Measurements from ENCODE around the gene ZNF516. TPM values are rescaled to one million over a fixed set of nuclear protein-coding genes. Genes with fewer than 3 reads are reported as not detected.
A peak's percentile ranks its signal among the peaks of the same experiment; 100 is the strongest.

Gene ZNF516
- total RNA-seq, 1 donor from 2014 or later = 19.4 TPM

- Mint-ChIP-seq H3K27ac (peak overlapping the region; percentile 41), H3K9me3 (no peaks in the 10 kb centered on the region), H3K27me3 (no peaks in the 10 kb centered on the region), H3K36me3 (ENCODE audit: low read depth) (peaks cover 2% of the 10 kb centered on the region), H3K4me1 (peaks cover 22% of the 10 kb centered on the region), H3K4me3 (peak overlapping the region; percentile 64)
- ATAC-seq (ENCODE audit: low read depth) (peak; percentile 18), DNase-seq (no peak)
- POLR2A ChIA-PET = no interaction called here
- no peak for TF ChIP-seq CTCF (IDR thresholded peaks at IDR 0.05)
- intact Hi-C loops (cut with micrococcal nuclease) = no loop called here
- CTCF ChIA-PET = no interaction called here
Measured at GRCh38 chr18:76467371-76468190, 27.5 kb downstream of the ZNF516 start.

- Mint-ChIP-seq H3K9me3 (no peaks in the 10 kb centered on the region), H3K27ac (no peak overlapping the region), H3K27me3 (no peaks in the 10 kb centered on the region), H3K4me1 (peaks cover 22% of the 10 kb centered on the region), H3K36me3 (ENCODE audit: low read depth) (peaks cover 10% of the 10 kb centered on the region), H3K4me3 (no peak overlapping the region)
- no peak for ATAC-seq (ENCODE audit: low read depth)
- POLR2A ChIA-PET = no interaction called here
- CTCF ChIA-PET = no interaction called here
- no peak for TF ChIP-seq CTCF (IDR thresholded peaks at IDR 0.05)
- intact Hi-C loops (cut with micrococcal nuclease) = no loop called here
- no peak for DNase-seq
Measured at GRCh38 chr18:76466410-76466991, 28.5 kb downstream of the ZNF516 start.

- TF ChIP-seq CTCF (IDR thresholded peaks at IDR 0.05) = no peak
- H3K27ac Mint-ChIP-seq = no peak overlapping the region
- ChIA-PET POLR2A (no interaction called here), CTCF (no interaction called here)
- peaks cover 22% of the 10 kb centered on the region for H3K4me1 Mint-ChIP-seq
- no peak for ATAC-seq (ENCODE audit: low read depth)
- H3K27me3 Mint-ChIP-seq = no peaks in the 10 kb centered on the region
- H3K4me3 Mint-ChIP-seq = no peak overlapping the region
- no peak for DNase-seq
- peaks cover 10% of the 10 kb centered on the region for H3K36me3 Mint-ChIP-seq (ENCODE audit: low read depth)
- intact Hi-C loops (cut with micrococcal nuclease) = no loop called here
- H3K9me3 Mint-ChIP-seq = no peaks in the 10 kb centered on the region
Measured at GRCh38 chr18:76465630-76466409, 29.2 kb downstream of the ZNF516 start.

GRCh38 chr18:76464281-76465259 is 30.5 kb downstream of the ZNF516 start:
- H3K4me1 Mint-ChIP-seq = peaks cover 22% of the 10 kb centered on the region
- no peak overlapping the region for H3K27ac Mint-ChIP-seq
- peaks cover 16% of the 10 kb centered on the region for H3K36me3 Mint-ChIP-seq (ENCODE audit: low read depth)
- no peak overlapping the region for H3K4me3 Mint-ChIP-seq
- intact Hi-C loops (cut with micrococcal nuclease) = no loop called here
- H3K27me3 Mint-ChIP-seq = no peaks in the 10 kb centered on the region
- no peak for TF ChIP-seq CTCF (IDR thresholded peaks at IDR 0.05)
- ATAC-seq (ENCODE audit: low read depth) (no peak), DNase-seq (no peak)
- H3K9me3 Mint-ChIP-seq = no peaks in the 10 kb centered on the region
- CTCF ChIA-PET = no interaction called here
- POLR2A ChIA-PET = no interaction called here

Measured in activated B cell treated with CpG ODN at 0.5 μM for 24 hours (primary cell).